Renal cortex interstitium (tissue), 11 donors: ENCODE measurements around the gene TNFRSF25. TPM values are rescaled to one million over a fixed set of nuclear protein-coding genes. Genes with fewer than 3 reads are reported as not detected.
"Not testable (repeated sequence)": the region's sequence is repeated elsewhere in the genome, so short reads cannot be mapped to it uniquely, and the experiment has no call there.

Experiments used
- DNase-seq, 11 donors: peaks; one replicate each; pipeline ENCODE4 v3.0.0-alpha.2; 2013; ENCODE audit warnings: low read depth in 9 of 11, low spot score in 4 of 11; ENCODE audit errors: extremely low read depth in 1 of 11
- polyA plus RNA-seq, 3 donors: library from polyadenylated mRNA; unstranded; fragments of 120-200 nt; gene quantifications; one replicate each; pipeline ENCODE4 v1.2.1, GENCODE V29; 2013; ENCODE audit not compliant: insufficient read length in 3 of 3

TNFRSF25 gene
- polyA plus RNA-seq, 3 donors: 9.0 to 25.7 (median 16.6) TPM

- DNase-seq: no peak
Observed at GRCh38 chr1:6446665-6447015, 19.3 kb downstream of the TNFRSF25 start.

GRCh38 chr1:6445929-6446328, 20.0 kb downstream of the TNFRSF25 start:
- not testable (repeated sequence) for DNase-seq

GRCh38 chr1:6445062-6445763, 20.8 kb downstream of the TNFRSF25 start:
- no peak for DNase-seq

GRCh38 chr1:6444377-6444776, 21.6 kb downstream of the TNFRSF25 start:
- DNase-seq: no peak

GRCh38 chr1:6443339-6444115, 22.4 kb downstream of the TNFRSF25 start:
- no peak for DNase-seq

- DNase-seq: no peak
Observed at GRCh38 chr1:6441586-6441985, 24.4 kb downstream of the TNFRSF25 start.

- DNase-seq: no peak
Observed at GRCh38 chr1:6440198-6441126, 25.5 kb downstream of the TNFRSF25 start.

GRCh38 chr1:6438047-6438525, 27.9 kb downstream of the TNFRSF25 start:
- no peak for DNase-seq

- not testable (repeated sequence) for DNase-seq
Observed at GRCh38 chr1:6437012-6437700, 28.8 kb downstream of the TNFRSF25 start.

GRCh38 chr1:6436277-6436676, 29.7 kb downstream of the TNFRSF25 start:
- not testable (repeated sequence) for DNase-seq

- no peak for DNase-seq
Observed at GRCh38 chr1:6435547-6435946, 30.4 kb downstream of the TNFRSF25 start.

- no peak for DNase-seq
Observed at GRCh38 chr1:6435129-6435528, 30.8 kb downstream of the TNFRSF25 start.

- no peak for DNase-seq
Observed at GRCh38 chr1:6434186-6434585, 31.8 kb downstream of the TNFRSF25 start.

- DNase-seq: not testable (repeated sequence)
Observed at GRCh38 chr1:6431645-6432579, 34.1 kb downstream of the TNFRSF25 start.

GRCh38 chr1:6429660-6430411, 36.1 kb downstream of the TNFRSF25 start:
- not testable (repeated sequence) for DNase-seq

GRCh38 chr1:6428453-6428852, 37.5 kb downstream of the TNFRSF25 start:
- DNase-seq: not testable (repeated sequence)
